Activated T-cell treated with anti-CD3 and anti-CD28 coated beads for 1 hour (primary cell): ENCODE measurements around the gene MZT2B.
"Not testable (repeated sequence)": the region's sequence is repeated elsewhere in the genome, so short reads cannot be mapped to it uniquely, and the experiment has no call there.

Source experiments
- DNase-seq: peaks from one replicate; pipeline ENCODE4 v3.0.0-alpha.2; 2020; ENCODE audit warnings: low read depth

The MZT2B gene, protein sequence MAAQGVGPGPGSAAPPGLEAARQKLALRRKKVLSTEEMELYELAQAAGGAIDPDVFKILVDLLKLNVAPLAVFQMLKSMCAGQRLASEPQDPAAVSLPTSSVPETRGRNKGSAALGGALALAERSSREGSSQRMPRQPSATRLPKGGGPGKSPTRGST

GRCh38 chr2:130181880-130182682, at the start of gene MZT2B:
TSS of gene MZT2B (plus strand) at chr2:130182262. CDS start at chr2:130182283, 21 bp downstream.
- DNase-seq = peak; percentile 82

- DNase-seq = no peak
Observed at GRCh38 chr2:130135692-130136541, 46.1 kb upstream of the MZT2B start.

DNA sequence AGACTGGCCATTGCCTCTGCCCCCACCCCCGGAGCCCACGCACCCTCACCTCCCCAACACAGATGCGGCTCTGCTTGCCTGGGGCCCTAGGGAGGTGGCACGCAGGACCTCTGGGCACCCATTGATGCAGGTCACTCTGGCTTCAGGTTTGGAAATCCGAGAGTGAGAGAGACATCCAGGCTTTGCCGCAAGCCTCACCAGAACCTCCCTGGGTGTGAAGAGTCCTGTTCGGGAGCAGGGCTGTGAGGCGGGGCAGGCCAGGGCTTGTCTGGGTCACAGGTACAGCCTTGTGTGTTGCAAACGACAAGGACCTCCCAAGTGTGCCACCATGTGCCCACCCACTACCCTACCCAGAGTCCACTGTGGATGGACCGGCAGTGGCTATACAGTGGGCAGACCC, 45.5 kb upstream of the MZT2B start:
- DNase-seq = not testable (repeated sequence)

GRCh38 chr2:130137118-130137517, 44.9 kb upstream of the MZT2B start:
- not testable (repeated sequence) for DNase-seq

DNA sequence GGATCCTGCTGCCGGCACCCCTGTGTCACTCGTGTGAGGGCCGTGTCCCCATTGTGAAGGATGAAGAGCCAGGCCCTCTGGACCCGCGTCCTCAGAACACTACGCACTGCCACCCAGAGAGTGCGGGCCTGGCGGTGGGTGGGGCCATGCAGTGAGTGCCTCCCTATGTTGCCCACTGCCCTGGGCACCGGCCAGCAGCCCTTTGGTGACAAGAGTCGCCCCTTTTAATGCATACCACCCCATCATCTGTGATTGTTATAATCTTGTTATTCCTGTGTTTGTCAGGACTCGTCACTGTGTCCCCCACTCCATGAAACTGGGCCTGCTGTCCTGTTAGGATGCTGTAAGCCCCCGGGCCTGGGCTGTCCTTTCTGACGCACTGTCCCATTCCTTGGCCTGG, 43.7 kb upstream of the MZT2B start:
- not testable (repeated sequence) for DNase-seq

DNA sequence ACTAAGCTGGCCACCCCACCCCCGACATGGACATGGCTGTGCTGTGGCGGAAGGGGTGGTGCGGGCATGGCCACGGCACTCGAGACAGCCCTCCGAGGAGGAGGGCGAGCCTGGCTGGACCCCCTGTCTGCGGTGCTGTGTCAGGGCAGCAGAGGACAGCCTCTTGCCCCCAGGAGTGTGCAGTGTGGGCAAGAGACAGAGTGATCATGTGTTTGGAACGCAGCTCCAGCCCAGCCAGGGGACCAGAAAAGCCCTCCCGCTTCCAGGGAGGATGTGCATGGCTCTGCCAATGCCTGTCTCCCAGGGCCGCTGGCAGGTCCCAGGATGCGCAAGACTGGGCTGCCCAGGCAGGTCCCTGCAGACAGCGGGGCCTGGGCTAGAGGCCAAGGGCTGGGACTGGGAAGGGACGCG, 43.2 kb upstream of the MZT2B start:
- not testable (repeated sequence) for DNase-seq

GRCh38 chr2:130139331-130140280, 42.5 kb upstream of the MZT2B start:
- DNase-seq = not testable (repeated sequence)

DNA sequence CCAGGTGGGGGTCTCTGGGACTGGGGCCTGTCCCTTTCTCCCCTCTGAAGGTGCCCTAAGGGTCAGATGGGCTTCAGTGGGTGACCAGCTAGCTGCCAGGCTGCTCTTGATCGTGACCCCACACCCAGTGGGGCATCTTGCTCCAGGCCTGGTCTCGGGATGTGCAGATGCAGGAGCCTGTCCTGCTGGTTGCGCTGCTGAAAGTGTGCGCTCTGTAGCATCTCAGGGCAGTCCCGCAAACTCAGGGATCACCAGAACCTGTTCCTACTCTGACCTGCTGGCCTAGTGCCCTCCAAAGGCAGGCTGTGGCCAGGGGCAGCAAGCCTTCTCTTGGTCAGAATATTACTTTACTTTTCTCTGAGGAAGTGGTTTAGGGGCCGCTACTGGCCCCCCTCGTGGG, 41.5 kb upstream of the MZT2B start:
- not testable (repeated sequence) for DNase-seq

- DNase-seq = not testable (repeated sequence)
Observed at GRCh38 chr2:130141002-130141401, 41.1 kb upstream of the MZT2B start.

DNA sequence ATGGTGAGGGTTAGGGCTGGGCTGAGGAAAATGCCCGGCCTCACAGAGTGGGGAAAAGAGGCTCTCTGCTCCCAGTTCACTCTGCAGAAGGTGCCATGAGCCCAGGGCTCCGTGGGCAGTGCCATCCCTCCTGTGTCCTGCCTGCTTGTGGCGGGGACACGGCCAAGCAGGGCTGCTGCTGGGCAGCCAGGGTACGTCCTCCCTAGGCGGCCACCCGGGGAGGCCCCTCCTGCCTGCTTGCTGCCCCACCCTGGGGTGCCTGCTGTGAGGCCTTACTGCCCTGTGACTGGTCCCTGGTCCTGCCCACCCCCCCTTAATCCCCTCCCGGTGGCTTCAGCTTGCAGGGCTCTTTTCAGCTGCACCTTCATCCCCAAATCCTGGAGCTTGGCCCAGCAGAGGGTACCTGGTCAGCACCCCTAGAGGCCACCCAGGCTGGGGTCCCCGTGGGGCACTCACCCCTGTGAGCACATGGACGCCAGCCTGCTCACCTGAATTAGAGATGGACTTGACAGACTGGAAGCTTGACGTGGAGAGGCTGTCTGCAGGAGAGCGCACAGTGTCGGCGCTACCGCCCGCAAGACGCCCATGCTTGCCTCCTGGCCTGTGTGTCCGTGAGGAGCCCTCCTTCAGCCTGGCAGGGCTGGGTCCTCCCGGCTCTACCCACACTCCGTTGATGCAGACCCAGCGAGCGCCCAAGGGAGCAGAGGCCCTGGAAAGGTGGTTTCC, 40.3 kb upstream of the MZT2B start:
- DNase-seq = not testable (repeated sequence)

DNA sequence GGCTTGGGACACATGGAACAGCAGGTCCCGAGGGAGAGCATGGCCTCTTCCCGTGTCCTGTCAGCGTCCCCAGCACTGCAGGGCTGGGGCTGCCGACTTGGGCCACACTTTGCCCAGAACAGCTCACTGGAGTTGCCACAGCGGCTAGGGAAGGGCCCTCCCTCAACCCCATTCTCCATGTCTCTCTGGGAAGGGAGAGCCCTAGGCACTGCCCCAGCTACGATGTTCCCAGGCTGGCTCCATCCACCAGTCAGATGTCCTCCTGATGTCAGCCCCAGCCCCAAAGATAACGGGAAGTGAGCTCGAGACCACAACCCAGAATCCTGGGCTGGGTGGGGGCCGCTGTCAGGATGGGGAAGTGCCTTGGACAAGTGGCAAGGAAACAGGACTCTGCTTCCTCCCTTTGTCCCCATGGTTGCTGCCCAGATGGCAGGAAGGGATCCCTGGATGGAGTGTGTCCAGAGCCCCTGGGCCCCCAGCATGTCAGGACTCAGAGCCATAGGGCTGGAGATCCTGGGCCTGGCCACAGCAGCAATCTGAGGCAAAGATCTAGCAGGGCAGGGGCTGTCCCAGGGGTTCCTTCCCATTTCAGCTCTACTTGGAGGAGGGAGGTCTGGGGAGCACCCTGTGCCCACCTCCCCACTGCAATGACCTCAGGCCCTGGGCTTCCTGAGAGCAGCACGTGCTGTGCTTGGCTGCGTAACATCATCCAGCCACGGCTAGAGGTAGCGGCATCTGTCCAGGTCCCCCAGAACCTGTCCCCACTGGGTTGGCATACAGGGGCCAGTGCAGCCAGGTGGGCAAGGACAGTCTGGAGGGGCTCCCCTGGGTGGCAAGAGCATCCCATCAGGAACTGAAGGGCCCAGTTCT, 39.4 kb upstream of the MZT2B start:
- not testable (repeated sequence) for DNase-seq

- DNase-seq = not testable (repeated sequence)
Observed at GRCh38 chr2:130143266-130144039, 38.6 kb upstream of the MZT2B start.

- DNase-seq = peak; percentile 33
Observed at GRCh38 chr2:130145006-130145414, 37.1 kb upstream of the MZT2B start, which contains the start of gene CCDC74B. TSS of gene CCDC74B (minus strand) at chr2:130145112. CDS start at chr2:130144996, 116 bp downstream.

DNA sequence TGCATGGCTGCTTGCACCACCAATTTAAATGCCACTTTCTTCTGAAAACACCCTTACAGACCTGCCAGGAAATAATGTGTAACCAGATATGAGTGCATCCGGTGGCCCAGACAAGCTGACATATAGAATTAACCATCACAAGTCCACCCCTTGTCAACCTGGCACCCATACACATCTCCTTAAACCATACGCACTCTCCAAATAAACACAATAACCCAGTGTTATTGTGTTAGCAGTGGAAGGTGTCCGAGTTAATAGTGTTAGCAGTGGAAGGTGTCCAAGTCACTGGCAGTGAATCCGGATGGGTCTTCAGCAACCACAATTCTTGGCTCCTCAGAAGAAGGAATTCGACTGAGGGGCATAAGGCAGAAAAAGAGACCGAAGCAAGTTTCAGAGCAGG, 33.5 kb upstream of the MZT2B start:
- not testable (repeated sequence) for DNase-seq

DNA sequence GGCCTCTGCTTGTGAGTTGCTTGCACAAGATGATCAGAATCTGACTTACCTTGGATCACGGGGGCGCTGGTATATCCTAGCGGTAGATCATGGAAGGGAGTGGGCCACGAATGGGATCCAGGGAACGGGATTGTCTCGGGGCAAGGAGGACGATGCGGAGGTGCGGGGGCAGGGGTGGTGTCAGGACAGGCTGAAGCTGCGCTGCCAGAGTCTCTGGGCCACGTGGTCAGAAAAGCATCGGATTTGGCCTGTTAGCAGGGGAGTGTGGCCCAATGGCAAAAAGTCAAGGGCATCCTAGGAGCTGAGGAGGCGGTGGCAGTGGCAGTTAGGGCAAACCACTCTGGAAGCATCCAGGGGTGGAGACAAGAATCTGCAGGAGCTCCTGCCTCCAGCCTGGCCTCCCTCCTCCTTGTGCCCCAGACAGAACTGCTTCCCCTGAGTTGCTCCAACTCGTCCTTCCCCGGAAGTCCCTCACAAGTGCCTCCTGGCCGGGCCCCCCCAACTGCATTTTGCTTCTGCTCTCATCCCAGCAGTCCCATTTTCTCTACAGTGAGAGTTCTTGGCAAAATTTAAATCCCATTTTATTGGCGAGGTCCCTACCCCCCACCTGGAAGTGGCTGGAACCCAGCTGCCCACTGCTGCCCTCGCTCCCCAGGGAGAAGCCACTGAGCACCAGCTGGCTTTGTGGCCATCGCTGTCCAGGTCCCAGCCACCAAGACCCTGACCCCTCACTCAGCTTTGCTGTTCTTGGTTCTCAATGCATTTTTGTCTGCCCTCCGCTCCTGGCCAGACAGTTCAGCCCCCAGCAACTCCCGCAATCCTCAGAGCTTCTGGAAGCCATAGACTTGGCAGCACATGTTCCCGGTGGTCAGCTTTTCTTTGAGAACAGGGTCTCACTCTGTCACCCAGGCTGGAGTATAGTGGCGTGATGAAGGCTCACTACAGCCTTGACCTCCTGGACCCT, 31.6 kb upstream of the MZT2B start:
- DNase-seq = no peak

DNA sequence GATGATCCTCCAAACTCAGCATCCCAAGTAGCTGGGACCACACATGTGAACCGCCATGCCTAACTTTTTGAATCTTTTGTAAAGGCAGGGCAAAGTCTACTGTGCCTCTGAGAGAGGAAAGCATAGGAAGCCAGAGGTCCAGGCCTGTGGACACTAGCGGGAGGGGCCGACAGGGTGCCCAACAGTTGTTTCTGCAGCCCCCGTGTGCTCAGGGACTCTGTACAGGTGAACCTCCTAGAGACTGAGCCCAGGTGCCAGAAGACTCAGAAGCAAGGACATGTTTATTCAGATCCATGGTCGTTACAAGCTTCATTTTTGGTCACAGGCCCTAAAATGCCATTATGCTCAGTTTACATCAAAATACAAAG, 30.9 kb upstream of the MZT2B start:
- not testable (repeated sequence) for DNase-seq

DNA sequence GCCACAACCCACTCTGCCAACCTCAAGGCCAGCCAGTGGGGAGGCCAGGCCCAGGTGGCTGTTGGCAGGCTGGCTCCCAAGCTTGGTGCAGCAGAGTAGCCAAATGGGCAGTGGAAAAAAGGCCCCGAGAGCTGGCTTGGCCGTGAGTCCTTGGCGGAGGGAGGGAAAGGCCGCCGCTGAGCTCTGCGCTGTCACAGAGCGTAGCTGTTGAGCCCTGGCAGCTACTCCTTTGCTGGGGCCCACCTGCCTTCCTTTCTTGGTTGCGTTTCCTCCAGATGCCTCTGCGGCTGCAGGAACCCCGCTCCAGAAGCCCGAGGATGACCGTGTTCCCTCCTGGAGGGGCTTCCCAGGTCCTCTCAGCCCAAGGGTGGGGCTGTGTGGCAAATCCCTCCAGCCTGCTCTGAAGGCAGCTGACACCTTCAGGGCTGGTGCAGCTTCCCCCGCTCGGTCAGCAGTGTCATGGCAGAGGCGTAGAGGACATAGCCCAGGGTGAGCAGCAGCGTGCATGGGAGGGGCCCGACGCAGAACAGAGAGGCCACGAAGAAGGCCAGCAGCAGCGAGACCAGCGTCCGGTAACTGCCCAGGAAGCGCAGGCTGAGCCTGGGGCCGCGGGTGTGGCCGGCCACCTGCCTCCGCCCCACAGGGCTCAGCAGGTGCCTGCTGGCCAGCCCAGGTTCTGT, 29.8 kb upstream of the MZT2B start:
- not testable (repeated sequence) for DNase-seq
